ENCODE data around the gene TMEM214.

- no peak for TF ChIP-seq GATA3 (IDR thresholded peaks at IDR 0.05; ENCODE audit: low read depth, low read length)
- TF ChIP-seq GATA2 (IDR thresholded peaks at IDR 0.05; ENCODE audit: low read depth, low read length), result no peak
Observed at GRCh38 chr2:27038012-27038411, 5.2 kb downstream of the TMEM214 start.
